SU-DHL-6 (cell line): ENCODE measurements around the gene GCH1.

ENCODE experiments used
- H2AFZ ChIP-seq: fragments of 200-600 bp; sonication (generic); 2 replicates; pipeline ENCODE4 v1.6.1; 2014; ENCODE audit warnings: low read depth, mild to moderate bottlenecking, moderate library complexity, mixed read lengths, antibody characterized with exemption, low read length; ENCODE audit not compliant: severe bottlenecking
- H3F3A ChIP-seq: fragments of 200-600 bp; shearing (Covaris generic); 2 replicates; pipeline ENCODE4 v1.6.0; 2016; ENCODE audit warnings: antibody characterized with exemption, mild to moderate bottlenecking; ENCODE audit not compliant: insufficient read depth
- H3K27ac ChIP-seq: fragments of 200-600 bp; sonication (generic); 2 replicates; pipeline ENCODE4 v1.5.1; 2016; ENCODE audit warnings: low read depth, mild to moderate bottlenecking, low read length, moderate library complexity, mixed read lengths
- H3K27me3 ChIP-seq: fragments of 200-600 bp; sonication (generic), shearing (Covaris generic); 2 replicates; pipeline ENCODE4 v1.6.0; 2014; ENCODE audit warnings: mild to moderate bottlenecking, low read length
- H3K36me3 ChIP-seq: fragments of 200-600 bp; sonication (generic); 2 replicates; pipeline ENCODE4 v1.6.1; 2014; ENCODE audit warnings: mild to moderate bottlenecking, low read length, mixed read lengths
- H3K4me2 ChIP-seq: fragments of 300-600, 200-600 bp; shearing (Covaris generic), sonication (generic); 2 replicates; pipeline ENCODE4 v1.6.0; 2014; ENCODE audit warnings: low read length, low read depth, mild to moderate bottlenecking; ENCODE audit not compliant: poor library complexity, severe bottlenecking
- H3K4me3 ChIP-seq: fragments of 200-600 bp; sonication (generic); 2 replicates; pipeline ENCODE4 v1.5.1; 2014; ENCODE audit warnings: antibody characterized with exemption, low read length, mild to moderate bottlenecking, mixed read lengths; ENCODE audit not compliant: insufficient read depth, poor library complexity, severe bottlenecking
- H3K79me2 ChIP-seq: fragments of 200-600 bp; sonication (generic); 2 replicates; pipeline ENCODE4 v1.6.1; 2014; ENCODE audit warnings: mild to moderate bottlenecking, low read length, moderate library complexity; ENCODE audit not compliant: insufficient read depth
- H3K9ac ChIP-seq: fragments of 200-600 bp; sonication (generic); 2 replicates; pipeline ENCODE4 v1.7.0; 2014; ENCODE audit warnings: mild to moderate bottlenecking, low read length
- H3K9me2 ChIP-seq: fragments of 200-600 bp; sonication (generic); replicated peaks from 2 replicates; pipeline ENCODE4 v1.6.1; 2014; ENCODE audit warnings: low read length; ENCODE audit not compliant: insufficient read depth
- H3K9me3 ChIP-seq: fragments of 200-600 bp; sonication (generic); 2 replicates; pipeline ENCODE4 v1.6.1; 2014; ENCODE audit warnings: low read length, mixed read lengths; ENCODE audit not compliant: insufficient read depth
- H4K20me1 ChIP-seq: fragments of 200-600 bp; sonication (generic); 2 replicates; pipeline ENCODE4 v1.6.1; 2014; ENCODE audit warnings: low read depth, mild to moderate bottlenecking, antibody characterized with exemption, low read length, moderate library complexity, mixed read lengths
- CTCF ChIP-seq: fragments of 200-600 bp; sonication (generic); IDR thresholded peaks from one replicate; pipeline ENCODE4 v1.5.1; 2017; ENCODE audit warnings: antibody characterized with exemption, mild to moderate bottlenecking, low read length, moderate library complexity; ENCODE audit not compliant: insufficient read depth, poor library complexity, severe bottlenecking
- EZH2phosphoT487 ChIP-seq: fragments of 200-600 bp; sonication (generic), shearing (Covaris generic); conservative IDR thresholded peaks from 2 replicates; pipeline ENCODE4 v1.6.1; 2018; ENCODE audit warnings: mild to moderate bottlenecking, antibody characterized with exemption, low read length, moderate library complexity, mixed read lengths

The GCH1 gene

GRCh38 chr14:54829486-54830224 lies 73.0 kb downstream of the GCH1 start:
- no peaks in the 10 kb centered on the region for H3K9me2 ChIP-seq
- no peak overlapping the region for H3K27ac ChIP-seq
- H3K4me3 ChIP-seq: no peak overlapping the region
- no peaks in the 10 kb centered on the region for H3K79me2 ChIP-seq
- H3K27me3 ChIP-seq: no peaks in the 10 kb centered on the region
- no peaks in the 10 kb centered on the region for H3K9me3 ChIP-seq
- no peaks in the 10 kb centered on the region for H3K36me3 ChIP-seq
- no peak overlapping the region for H3K9ac ChIP-seq
- no peak overlapping the region for H2AFZ ChIP-seq
- no peaks in the 10 kb centered on the region for H3F3A ChIP-seq
- H3K4me2 ChIP-seq: no peak overlapping the region
- no peaks in the 10 kb centered on the region for H4K20me1 ChIP-seq
- TF ChIP-seq EZH2phosphoT487 (no peak), CTCF (no peak)

GRCh38 chr14:54828037-54828436 lies 74.6 kb downstream of the GCH1 start:
- TF ChIP-seq CTCF (no peak), EZH2phosphoT487 (no peak)
- Histone ChIP-seq H3F3A (no peaks in the 10 kb centered on the region), H3K4me2 (no peak overlapping the region), H3K9ac (no peak overlapping the region), H4K20me1 (no peaks in the 10 kb centered on the region), H3K9me2 (no peaks in the 10 kb centered on the region), H3K27me3 (no peaks in the 10 kb centered on the region), H3K9me3 (no peaks in the 10 kb centered on the region), H3K27ac (no peak overlapping the region), H2AFZ (no peak overlapping the region), H3K79me2 (no peaks in the 10 kb centered on the region), H3K36me3 (no peaks in the 10 kb centered on the region), H3K4me3 (no peak overlapping the region)

GRCh38 chr14:54823757-54824549 lies 78.7 kb downstream of the GCH1 start:
- no peak overlapping the region for H3K9ac ChIP-seq
- no peak for TF ChIP-seq CTCF
- no peak for TF ChIP-seq EZH2phosphoT487
- no peaks in the 10 kb centered on the region for H3K79me2 ChIP-seq

More at GRCh38 chr14:54823757-54824549, 78.7 kb downstream of the GCH1 start:
- Histone ChIP-seq H3F3A (no peaks in the 10 kb centered on the region), H3K9me3 (no peaks in the 10 kb centered on the region), H3K4me2 (no peak overlapping the region), H3K27ac (no peak overlapping the region), H3K36me3 (no peaks in the 10 kb centered on the region), H4K20me1 (no peaks in the 10 kb centered on the region), H3K4me3 (no peak overlapping the region), H2AFZ (no peak overlapping the region), H3K27me3 (no peaks in the 10 kb centered on the region), H3K9me2 (no peaks in the 10 kb centered on the region)
